HG03571 (cell line): Measurements from ENCODE around the gene COQ8B.
"Not testable (repeated sequence)": the region's sequence is repeated elsewhere in the genome, so short reads cannot be mapped to it uniquely, and the experiment has no call there.

Experiments
- ATAC-seq: cut with Tn5 transposase; IDR thresholded peaks from one replicate; pipeline ENCODE4 v1.9.1; 2021; ENCODE audit not compliant: unreplicated experiment

Gene COQ8B

DNA sequence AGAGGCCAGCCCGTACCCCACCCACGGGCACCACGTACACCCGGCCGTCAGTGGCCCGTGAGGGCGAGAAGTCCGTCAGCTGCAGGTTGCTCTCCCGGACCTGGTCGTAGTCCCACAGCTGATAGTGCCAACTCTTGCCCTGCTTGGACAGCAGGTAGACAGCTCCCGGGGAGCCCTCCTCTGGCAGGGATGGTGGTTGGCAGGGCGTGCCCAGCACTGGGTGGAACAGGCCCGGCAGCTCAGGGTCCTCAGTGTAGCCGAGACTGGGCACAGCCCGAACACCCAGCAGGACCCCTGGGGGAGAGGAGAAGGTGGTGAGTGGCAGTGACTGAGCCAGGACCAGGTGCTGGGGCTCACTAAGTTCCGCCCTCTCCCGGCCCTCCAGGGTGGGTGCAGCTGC is 25.8 kb upstream of the COQ8B start:
- no peak for ATAC-seq

DNA sequence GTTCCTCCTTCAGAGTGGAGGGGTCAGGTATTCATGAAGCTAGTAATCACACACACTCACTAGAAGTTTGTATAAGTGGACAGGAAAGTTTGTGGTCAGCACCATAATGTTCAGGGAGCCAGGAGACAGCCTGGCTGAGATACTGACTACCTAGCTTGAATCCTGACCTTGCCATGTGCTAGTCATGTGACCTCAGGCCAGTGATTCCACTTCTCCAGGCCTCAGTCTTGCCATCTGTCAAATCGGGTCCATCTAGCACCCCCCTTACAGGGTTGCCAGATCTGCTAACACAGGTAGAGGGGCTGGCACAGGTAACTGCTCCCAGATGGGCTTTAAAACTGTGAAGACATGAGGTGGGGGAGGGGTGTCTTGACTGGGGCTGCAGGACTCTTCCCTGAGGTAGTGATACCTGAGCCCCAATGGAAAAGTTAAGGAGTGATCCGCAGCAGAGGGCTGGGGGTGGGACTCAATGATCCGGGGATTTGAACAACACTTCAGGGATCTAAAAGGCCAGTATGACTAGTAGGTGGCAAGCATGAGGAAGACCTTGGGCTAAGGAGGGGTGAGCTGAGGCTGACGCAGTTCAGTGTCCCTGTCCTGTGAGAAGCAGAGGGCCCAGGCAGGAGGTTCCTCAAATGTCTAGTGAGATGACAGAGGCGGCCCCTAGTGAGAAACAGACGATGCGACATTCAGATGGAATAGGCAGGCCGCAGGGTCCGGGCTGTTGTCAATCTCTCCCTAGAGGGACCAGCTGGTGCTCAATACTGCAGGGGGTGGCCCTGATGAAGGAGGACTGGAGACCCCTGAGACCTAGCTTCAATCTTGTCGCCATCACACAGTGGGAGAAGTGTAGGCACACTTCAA is 25.1 kb upstream of the COQ8B start:
- ATAC-seq = no peak

DNA sequence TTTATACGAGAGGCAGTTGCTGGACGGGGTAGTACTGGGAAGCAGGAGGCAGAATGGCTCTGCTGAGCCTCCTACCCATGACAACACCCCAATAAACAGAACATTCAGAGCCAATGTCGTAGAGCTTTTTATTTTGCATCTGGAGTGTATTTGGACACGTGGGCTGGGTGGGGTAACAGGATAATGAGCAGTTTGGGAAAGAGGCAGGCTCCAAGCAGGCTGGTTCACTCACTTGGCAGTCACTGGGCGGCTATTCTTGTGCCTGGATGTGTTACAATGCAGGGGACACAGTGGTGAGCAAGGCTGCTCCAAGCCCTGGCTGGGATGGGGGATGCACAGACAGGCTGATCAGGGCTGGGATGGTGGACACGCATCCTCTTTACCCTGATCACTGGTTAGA is 24.1 kb upstream of the COQ8B start:
- no peak for ATAC-seq

DNA sequence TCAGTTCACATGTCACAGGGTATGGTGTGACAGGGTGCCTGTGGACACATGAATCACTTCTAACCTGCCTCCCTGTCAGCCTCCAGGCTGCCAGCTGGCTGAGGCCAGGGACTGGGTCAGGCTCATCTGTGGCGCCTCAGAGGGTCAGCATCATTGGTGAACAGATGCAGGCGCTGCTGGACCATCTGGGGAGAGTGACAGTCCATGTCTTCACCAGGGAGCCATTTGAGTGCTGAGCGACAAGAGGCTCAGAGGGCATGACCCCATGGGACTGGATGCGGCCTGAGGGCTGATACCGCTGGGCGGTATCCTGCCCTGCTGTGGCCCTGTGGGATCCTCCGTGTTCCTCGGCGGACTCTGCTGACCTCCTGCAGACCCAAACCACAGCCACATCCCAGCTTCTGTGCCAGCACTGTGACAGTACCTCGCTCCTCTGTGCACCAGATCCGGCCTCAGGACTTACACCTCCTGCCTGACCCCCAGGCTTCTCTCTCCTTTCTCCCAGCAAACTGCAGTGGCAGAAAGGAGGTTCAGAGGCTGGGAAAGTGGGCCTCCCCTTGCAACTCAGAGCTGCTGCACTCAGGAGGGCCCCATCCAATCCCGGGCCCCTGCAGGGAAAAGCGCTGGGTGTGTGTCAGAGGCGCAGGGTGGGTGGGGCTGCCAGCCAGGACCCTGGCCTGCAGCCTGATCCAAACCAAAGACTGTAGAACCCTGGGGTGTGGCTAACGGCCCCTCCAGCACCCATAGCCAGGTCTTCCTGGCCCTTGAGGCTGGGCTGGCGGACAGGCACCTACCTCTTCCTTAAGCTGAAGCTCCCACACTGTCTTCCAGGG is 23.4 kb upstream of the COQ8B start:
- ATAC-seq = no peak

DNA sequence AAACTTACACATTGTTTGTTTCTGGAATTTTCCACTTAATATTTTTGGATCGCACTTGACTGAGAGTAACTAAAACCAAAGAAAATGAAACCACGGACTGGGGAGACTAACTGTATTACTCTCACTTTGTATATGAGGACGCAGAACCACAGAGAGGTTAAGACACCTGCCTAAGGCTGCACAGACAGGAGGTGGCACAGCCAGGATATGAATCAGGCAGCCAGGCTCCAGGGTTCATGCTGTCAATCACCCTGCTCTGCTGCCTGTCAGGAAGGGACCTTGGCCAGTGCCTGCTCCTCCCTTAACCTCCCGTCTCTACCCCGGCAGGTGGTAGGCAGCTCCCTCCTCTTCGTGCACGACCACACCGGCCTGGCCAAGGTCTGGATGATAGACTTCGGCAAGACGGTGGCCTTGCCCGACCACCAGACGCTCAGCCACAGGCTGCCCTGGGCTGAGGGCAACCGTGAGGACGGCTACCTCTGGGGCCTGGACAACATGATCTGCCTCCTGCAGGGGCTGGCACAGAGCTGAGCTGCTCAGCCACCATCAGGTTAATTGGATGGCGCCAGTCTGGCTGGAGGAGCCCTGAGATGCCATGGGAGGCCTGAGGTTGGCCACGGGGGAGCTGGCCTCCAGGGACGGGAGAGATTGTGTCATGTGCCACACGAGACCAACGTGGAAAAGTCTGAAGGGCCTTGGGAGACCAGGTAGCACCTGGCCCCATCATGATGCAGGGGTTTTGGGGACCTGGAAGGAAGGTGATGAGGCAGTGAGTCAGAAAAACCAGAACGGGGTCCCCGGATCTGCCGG is 22.5 kb upstream of the COQ8B start:
- ATAC-seq = no peak

DNA sequence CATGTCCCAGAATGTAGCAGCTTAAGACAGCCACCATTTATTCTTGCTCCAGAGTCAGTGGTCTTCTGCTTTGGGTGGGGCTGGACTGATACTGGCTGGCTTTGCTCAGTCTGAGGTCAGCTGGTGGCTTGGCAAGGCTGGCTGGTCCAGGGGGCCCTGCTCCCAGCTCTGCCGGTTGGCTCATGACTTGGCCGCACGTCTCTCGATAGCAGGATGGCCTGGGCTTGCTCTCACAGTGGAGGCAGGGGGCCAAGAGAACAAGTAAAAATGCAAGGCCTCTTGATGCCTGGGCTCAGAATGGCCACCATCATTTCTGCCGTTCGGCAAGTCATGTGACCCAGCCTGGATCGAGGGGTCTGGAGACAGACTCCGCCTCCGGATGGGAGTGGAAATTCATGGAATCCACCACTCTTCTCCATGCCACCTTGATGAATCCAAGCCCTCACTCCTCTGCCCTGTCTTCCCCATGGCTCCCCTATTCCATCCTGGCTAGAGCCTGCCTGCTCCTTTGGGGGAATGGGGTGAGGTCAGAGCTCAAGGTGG is 20.5 kb upstream of the COQ8B start:
- no peak for ATAC-seq

DNA sequence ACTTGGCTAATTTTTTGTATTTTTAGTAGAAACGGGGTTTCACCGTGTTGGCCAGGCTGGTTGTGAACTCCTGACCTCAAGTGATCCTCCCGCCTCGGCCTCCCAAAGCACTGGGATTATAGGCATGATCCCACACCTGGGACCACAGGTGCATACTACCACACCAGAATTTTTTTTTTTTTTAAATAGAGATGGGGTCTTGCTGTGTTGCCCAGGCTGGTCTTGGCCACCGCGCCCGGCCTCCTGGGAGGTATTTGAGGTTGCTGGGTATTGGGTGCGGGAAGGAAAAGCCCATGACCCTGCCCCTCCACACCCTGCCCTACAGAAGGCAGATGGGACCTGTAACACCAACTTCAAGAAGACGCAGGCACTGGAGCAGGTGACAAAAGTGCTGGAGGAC is 20.0 kb upstream of the COQ8B start:
- no peak for ATAC-seq

DNA sequence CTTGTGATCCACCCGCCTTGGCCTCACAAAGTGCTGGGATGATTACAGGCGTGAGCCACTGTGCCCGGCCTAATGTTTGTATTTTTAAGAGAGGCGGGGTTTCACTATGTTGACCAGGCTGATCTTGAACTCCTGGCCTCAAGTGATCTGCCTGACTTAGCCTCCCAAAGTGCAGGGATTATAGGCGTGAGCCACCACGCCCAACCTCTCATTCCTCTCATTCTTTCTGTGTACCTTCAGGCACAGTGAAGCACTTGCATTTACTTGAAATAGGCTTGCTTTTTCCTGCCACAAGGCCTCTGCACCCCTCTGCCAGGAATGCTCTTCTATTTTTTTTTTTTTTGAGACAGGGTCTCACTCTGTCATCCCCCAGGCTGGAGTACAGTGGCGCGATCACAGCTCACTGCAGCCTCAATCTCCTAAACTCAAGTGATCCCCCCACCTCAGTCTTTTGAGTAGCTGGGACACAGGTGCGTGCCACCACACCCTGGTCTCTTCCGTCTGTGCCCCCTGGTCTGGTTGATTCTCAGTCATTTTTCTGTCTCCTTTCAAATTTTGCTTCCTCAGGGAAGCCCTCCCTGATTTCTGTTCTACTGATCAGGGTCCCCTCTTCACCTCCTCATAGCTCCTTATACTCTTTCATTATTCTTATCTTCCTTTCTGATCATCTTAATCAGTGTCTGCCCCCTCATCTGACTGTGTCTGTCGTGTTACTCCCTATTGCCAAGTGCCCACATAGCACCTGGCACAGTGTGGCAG is 18.5 kb upstream of the COQ8B start:
- ATAC-seq = no peak

DNA sequence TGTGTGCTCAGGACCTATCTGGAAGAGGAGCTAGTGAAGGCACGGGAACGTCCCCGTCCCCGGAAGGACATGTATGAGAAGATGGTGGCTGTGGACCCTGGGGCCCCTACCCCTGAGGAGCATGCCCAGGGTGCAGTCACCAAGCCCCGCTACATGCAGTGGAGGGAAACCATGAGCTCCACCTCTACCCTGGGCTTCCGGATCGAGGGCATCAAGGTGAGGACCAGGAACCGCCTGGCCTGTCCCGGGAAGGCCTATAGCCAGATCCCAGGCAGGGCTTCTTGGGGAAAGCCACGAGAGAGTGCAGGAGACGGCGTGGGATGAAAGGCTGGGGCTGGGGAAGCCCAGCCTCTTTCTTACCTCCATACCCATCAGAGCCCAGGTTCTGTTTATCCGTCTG is 16.5 kb upstream of the COQ8B start:
- ATAC-seq = no peak

DNA sequence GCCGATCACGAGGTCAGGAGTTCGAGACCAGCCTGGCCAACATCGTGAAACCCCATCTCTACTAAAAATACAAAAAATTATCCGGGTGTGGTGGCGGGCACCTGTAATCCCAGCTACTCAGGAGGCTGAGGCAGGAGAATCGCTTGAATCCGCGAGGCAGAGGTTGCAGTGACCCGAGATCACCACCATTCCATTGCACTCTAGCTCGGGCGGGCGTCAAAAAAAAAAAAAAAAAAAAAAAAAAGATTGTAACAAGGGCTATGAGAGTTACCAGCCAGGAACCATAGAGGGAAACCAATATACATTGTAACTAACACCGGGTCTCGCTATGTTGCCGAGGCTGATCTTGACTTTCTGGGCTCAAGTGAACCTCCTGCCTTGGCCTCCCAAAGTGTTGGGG is 15.6 kb upstream of the COQ8B start:
- not testable (repeated sequence) for ATAC-seq

DNA sequence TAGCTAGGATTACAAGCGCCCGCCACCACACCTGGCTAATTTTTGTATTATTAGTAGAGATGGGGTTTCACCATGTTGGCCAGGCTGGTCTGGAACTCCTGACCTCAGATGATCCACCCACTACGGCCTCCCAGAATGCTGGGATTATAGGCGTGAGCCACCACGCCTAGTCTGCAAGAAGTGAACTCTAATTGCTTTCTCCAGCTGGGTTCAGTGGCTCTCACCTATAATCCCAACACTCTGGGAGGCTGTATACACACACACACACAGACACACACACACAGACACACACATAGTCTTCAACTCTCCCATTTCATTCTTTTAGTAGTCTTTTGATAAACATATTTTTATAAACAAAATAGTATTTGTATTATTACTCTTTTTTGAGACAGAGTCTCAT is 13.4 kb upstream of the COQ8B start:
- ATAC-seq = not testable (repeated sequence)

DNA sequence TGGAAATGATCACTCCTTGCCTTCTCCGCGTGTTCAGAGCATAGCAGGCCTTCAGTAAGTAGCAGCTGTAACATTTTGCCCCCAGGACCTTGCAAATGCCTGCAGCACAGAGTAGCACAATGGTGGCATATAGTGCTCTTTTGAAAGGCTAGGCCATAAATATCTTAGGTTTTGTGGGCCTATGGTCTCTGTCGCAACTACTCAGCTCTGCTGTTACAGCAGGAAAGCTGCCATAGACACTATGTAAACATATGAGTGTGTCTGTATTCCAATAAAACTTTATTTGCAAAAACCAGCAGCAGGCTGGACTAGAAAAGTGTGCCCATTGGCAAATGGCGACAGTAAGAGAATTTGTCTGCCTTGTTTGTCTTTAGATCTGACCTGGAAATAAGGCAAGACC is 9.6 kb upstream of the COQ8B start:
- no peak for ATAC-seq

DNA sequence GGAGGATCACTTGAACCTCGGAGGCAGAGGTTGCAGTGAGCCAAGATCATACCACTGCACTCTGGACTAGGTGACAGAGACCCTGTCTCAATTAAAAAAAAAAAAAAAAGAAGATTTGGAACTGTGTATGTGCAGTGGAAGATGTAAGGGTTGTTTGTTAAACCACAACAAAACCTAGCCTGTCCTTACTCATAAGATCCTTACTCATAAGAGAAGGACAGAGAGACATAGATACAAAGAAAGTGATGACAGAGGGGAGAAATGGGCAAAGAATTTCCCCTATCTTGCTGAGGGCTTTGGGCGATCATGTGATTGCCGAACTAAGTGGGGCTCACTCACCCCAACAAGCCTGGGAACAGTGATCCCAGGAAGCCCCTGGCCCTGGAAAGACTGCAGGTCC is 8.2 kb upstream of the COQ8B start:
- ATAC-seq = no peak

DNA sequence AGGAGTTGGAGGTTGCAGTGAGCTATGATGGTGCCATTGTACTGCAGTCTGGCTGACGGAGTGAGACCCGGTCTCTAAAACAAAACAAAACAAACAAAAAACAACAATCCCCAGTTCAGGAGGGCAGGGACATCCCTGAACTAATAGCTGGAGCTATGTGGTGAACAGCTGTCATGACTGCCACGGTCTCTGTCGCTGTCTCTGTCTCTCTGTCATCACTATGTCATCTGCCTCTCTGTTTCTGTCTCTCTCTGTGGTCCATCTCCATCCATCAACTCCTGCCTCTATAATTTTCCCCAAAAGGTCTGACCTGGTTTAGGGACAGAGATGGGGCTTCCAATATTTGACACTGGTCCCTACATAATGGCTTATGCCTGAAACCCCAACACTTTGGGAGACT is 7.6 kb upstream of the COQ8B start:
- ATAC-seq = no peak

DNA sequence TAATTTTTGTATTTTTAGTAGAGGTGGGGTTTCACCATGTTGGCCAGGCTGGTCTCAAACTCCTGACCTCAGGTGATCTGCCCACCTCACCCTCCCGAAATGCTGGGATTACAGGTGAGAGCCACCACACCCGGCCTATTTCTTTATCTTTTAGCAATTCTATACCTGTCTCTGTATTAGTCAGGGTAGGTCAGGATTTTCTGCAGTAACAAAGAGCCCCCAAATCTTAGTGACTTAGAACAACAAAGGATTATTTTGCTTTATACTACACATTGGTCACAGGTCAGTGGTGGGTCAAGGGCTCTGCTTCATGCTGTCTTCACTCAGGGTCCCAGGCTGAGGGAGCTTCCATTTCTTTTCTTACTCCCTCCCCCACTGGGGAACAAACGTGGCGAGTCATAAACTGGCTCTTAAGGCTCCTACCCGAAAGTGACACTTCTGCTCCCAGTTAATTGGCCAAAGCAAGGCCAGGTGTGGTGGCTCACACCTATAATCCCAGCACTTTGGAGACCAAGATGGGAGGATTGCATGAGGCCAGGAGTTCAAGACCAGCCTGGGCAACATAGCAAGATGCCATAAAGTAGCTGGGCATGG is 7.1 kb upstream of the COQ8B start:
- ATAC-seq = no peak

DNA sequence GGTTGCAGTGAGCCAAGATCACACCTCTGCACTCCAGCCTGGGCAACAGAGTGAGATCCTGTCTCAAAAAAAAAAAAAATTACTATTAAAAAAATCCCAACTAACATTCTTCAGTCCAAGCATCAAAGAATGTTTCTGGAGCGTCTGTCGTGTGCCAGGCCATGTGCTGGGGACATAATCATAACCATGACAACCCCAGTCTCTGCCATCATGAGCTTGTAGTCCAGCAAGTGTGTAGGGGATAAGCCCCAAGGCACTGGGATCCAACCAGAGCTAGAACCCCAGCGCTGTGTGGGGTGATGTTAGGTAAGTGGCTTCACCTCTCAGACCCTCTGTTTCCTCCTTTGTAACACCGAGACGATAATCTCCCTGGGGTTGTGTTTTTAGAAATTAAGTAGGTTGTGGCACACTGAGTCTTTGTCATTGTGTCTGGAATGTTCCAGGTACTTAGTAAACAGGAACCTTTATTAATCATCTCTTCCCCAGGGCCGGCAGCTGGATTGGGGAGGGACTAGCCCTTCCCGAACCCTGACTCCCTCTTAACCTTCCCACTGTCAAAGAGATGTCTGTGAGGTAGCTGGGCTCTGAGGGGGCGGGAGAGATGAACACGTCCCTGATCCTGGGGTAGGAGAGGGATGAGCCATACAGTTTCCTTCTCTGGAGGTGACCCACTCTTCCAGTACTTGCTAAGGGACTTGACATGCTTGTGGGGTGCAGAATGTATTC is 5.4 kb upstream of the COQ8B start:
- no peak for ATAC-seq

DNA sequence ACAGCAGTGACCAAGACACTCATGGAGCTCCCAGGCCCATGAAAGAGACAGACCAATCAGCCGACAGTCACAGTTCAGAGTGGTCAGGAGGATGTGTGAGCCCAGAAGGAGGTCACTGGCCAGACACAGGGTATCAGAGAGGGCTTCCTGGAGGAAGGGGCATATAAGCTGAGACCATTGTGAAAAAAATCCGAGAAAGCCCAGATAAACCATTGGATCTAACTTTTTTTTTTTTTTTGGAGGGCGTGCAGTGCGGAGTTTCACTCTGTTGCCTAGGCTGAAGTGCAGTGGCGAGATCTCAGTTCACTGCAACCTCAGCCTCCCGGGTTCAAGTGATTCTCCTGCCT is 4.4 kb upstream of the COQ8B start:
- ATAC-seq = no peak

DNA sequence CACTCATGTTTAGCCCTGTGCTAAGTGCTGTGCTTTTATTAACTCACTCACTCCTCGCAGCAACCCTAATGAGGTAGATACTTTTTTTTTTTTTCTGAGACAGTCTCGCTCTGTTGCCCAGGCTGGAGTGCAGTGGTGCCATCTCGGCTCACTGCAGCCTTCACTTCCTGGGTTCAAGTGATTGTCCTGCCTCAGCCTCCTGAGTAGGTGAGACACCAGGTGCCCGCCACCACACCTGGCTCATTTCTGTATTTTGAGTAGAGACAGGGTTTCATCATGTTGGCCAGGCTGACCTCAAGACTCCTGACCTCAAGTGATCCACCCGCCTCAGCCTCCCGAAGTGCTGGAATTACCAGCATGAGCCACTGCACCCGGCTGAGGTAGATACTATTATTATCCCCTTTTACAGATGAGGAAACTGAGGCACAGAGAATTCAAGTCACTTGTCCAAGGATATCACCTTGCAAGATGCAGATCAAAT is 2.8 kb upstream of the COQ8B start:
- ATAC-seq = no peak

DNA sequence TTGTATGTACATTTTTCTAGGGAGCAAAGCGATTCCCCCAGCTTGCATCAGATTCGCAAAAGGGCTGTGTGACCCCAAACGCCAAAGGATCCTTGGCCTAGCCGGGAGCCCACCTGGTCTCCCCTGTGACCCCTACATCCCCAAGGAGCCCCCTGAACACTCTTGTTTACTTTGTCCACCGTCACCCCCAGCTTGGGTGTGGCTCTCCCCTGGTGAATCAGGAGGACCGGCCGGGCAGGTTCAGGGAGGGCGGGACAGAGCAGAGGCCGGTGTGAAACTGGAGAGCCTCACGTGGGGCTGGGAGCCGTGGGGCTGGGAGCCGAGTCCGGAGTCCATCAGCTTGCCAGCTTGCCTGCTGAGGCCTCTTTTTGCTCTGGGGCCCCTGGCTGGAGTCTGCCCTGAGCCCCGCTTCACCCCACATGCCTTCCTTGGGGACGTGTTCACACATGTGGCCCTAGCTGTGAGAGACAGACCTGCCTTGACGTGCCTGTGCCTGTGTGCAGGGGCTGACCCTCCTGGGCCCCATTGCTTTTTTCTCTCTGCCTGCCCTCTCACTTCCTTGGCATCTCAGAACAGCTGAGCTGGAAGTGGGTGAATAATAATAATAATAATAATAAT is 2.2 kb upstream of the COQ8B start:
- ATAC-seq = no peak
